Ovary (tissue), 1 donor: ENCODE measurements around the gene C4BPA.

Experiments used
- EP300 ChIP-seq: sonication (generic); formaldehyde crosslinking; IDR thresholded peaks from one replicate; pipeline ENCODE4 v1.6.1; 2017; ENCODE audit warnings: antibody characterized with exemption
- POLR2A ChIP-seq: fragments of 450-650 bp; IDR thresholded peaks from one replicate; pipeline ENCODE4 v1.6.1; 2017; ENCODE audit warnings: antibody characterized with exemption, mild to moderate bottlenecking, moderate library complexity

DNA sequence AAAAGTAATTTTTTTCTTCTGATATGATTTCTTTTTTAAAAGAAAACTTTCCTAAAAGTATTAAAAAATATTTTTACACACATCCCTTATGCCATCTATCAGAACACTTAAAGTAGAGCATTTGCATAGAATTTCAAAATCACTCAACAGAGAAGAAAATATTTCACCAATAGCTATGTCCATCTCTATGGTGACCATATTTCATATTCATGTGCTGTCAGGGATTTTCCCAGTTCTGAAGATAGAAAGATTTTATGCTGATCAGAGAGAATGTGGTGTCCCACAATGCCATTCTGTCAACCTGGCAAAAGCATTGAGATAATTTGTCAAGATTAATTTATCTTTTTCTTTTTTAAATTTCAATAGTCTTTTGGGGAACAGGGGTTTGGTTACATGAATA is 87.0 kb downstream of the C4BPA start:
- TF ChIP-seq EP300 (no peak), POLR2A (no peak)
